WTC11 (cell line): ENCODE data around the gene ROR2. TPM values are rescaled to one million over a fixed set of nuclear protein-coding genes. Genes with fewer than 3 reads are reported as not detected.

Source experiments
- ATAC-seq: fragments of 200-7000 bp; cut with Tn5 transposase; 2 replicates; pipeline ENCODE4 v1.10.0; 2021; ENCODE audit warnings: mild to moderate bottlenecking, moderate library complexity
- CTCF ChIA-PET: fragments of 300-600 bp; sonication (Branson Sonifier 250); formaldehyde crosslinking; loops from one replicate; lab custom pipeline; 2021; ENCODE audit warnings: antibody characterized with exemption; lab: Charles Lee
- POLR2A ChIA-PET: fragments of 350-600 bp; sonication (Branson Sonifier 250); formaldehyde crosslinking; loops from one replicate; lab custom pipeline; 2021; ENCODE audit warnings: antibody characterized with exemption; lab: Charles Lee
- DNase-seq: peaks from one replicate; pipeline ENCODE4 v3.0.0; 2021; ENCODE audit warnings: low spot score
- H3K27ac Mint-ChIP-seq: 2 replicates; pipeline ENCODE4 v1.8.0; 2021; ENCODE audit warnings: mixed read lengths
- H3K27me3 Mint-ChIP-seq: 2 replicates; pipeline ENCODE4 v1.8.0; 2021; ENCODE audit warnings: low read depth, mild to moderate bottlenecking, moderate library complexity, mixed read lengths
- H3K36me3 Mint-ChIP-seq: 2 replicates; pipeline ENCODE4 v1.8.0; 2021; ENCODE audit warnings: mixed read lengths
- H3K4me1 Mint-ChIP-seq: 2 replicates; pipeline ENCODE4 v1.8.0; 2022; ENCODE audit warnings: mixed read lengths
- H3K4me3 Mint-ChIP-seq: 2 replicates; pipeline ENCODE4 v1.8.0; 2021; ENCODE audit warnings: mild to moderate bottlenecking, moderate library complexity, mixed read lengths
- H3K9me3 Mint-ChIP-seq: 2 replicates; pipeline ENCODE4 v1.8.0; 2021; ENCODE audit warnings: mixed read lengths
- CBFB ChIP-seq: sonication (generic); formaldehyde crosslinking; IDR thresholded peaks from 2 replicates; pipeline ENCODE4 v1.8.1; 2022; ENCODE audit warnings: mild to moderate bottlenecking, low read depth, missing genetic modification reagents
- FOXK1 ChIP-seq: sonication (generic); formaldehyde crosslinking; IDR thresholded peaks from 2 replicates; pipeline ENCODE4 v1.8.0; 2022; ENCODE audit warnings: mild to moderate bottlenecking, moderate library complexity, missing genetic modification reagents
- FOXP1 ChIP-seq: sonication (generic); formaldehyde crosslinking; IDR thresholded peaks from 2 replicates; pipeline ENCODE4 v1.8.0; 2022; ENCODE audit warnings: missing genetic modification reagents, mild to moderate bottlenecking, moderate library complexity, borderline replicate concordance
- GABPB1 ChIP-seq: sonication (generic); formaldehyde crosslinking; IDR thresholded peaks from 2 replicates; pipeline ENCODE4 v1.8.1; 2023; ENCODE audit warnings: mild to moderate bottlenecking, missing genetic modification reagents
- NR1H2 ChIP-seq: sonication (generic); formaldehyde crosslinking; IDR thresholded peaks from 2 replicates; pipeline ENCODE4 v1.9.0; 2021; ENCODE audit warnings: mild to moderate bottlenecking, moderate library complexity, missing genetic modification reagents
- total RNA-seq: library from RNA; stranded (reverse); gene quantifications from 3 replicates; pipeline ENCODE4 v1.2.3, GENCODE V29; 2021
- TF ChIP-seq, protein P1 (sequence below): fragments of 250-450 bp; sonication (Bioruptor Pico); IDR thresholded peaks from 2 replicates; pipeline ENCODE4 v1.8.0; 2021; ENCODE audit warnings: mild to moderate bottlenecking
- TF ChIP-seq, protein P2 (sequence below): sonication (generic); formaldehyde crosslinking; IDR thresholded peaks from 2 replicates; pipeline ENCODE4 v1.8.1; 2023; ENCODE audit warnings: mild to moderate bottlenecking, missing genetic modification reagents, borderline replicate concordance
- TF ChIP-seq, protein P3 (sequence below): fragments of 250-450 bp; sonication (Bioruptor Pico); IDR thresholded peaks from 2 replicates; pipeline ENCODE4 v1.9.0; 2021; ENCODE audit warnings: mild to moderate bottlenecking, borderline replicate concordance

ROR2 gene
- total RNA-seq, 1 experiment from 2014 or later: 19.8 TPM

DNA sequence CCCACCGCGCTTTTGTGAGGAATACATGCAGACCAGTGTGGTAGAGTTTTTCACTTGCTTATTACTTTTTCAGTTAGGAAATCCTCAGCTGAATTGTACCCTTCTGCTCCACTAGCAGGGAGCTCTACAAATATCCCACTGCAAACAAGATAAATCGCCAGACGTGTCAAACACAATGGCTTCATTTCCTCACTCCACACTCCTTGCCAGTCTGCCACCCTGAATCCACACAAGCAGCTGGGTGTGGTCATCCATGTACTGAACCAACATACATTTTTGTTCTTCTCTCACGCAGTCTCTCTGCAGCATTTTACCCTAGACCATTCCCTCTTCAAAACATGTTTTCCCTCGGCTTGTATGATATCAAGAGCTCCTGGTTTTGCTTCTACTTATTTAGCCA lies 3.7 kb upstream of the ROR2 start (continued):
- TF ChIP-seq, protein P1, sequence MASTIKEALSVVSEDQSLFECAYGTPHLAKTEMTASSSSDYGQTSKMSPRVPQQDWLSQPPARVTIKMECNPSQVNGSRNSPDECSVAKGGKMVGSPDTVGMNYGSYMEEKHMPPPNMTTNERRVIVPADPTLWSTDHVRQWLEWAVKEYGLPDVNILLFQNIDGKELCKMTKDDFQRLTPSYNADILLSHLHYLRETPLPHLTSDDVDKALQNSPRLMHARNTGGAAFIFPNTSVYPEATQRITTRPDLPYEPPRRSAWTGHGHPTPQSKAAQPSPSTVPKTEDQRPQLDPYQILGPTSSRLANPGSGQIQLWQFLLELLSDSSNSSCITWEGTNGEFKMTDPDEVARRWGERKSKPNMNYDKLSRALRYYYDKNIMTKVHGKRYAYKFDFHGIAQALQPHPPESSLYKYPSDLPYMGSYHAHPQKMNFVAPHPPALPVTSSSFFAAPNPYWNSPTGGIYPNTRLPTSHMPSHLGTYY (CRISPR knock-in tag): no peak
- TF ChIP-seq CBFB (CRISPR knock-in tag): no peak
- TF ChIP-seq, protein P2, sequence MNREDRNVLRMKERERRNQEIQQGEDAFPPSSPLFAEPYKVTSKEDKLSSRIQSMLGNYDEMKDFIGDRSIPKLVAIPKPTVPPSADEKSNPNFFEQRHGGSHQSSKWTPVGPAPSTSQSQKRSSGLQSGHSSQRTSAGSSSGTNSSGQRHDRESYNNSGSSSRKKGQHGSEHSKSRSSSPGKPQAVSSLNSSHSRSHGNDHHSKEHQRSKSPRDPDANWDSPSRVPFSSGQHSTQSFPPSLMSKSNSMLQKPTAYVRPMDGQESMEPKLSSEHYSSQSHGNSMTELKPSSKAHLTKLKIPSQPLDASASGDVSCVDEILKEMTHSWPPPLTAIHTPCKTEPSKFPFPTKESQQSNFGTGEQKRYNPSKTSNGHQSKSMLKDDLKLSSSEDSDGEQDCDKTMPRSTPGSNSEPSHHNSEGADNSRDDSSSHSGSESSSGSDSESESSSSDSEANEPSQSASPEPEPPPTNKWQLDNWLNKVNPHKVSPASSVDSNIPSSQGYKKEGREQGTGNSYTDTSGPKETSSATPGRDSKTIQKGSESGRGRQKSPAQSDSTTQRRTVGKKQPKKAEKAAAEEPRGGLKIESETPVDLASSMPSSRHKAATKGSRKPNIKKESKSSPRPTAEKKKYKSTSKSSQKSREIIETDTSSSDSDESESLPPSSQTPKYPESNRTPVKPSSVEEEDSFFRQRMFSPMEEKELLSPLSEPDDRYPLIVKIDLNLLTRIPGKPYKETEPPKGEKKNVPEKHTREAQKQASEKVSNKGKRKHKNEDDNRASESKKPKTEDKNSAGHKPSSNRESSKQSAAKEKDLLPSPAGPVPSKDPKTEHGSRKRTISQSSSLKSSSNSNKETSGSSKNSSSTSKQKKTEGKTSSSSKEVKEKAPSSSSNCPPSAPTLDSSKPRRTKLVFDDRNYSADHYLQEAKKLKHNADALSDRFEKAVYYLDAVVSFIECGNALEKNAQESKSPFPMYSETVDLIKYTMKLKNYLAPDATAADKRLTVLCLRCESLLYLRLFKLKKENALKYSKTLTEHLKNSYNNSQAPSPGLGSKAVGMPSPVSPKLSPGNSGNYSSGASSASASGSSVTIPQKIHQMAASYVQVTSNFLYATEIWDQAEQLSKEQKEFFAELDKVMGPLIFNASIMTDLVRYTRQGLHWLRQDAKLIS: no peak
- no peak for TF ChIP-seq NR1H2 (CRISPR knock-in tag)

DNA sequence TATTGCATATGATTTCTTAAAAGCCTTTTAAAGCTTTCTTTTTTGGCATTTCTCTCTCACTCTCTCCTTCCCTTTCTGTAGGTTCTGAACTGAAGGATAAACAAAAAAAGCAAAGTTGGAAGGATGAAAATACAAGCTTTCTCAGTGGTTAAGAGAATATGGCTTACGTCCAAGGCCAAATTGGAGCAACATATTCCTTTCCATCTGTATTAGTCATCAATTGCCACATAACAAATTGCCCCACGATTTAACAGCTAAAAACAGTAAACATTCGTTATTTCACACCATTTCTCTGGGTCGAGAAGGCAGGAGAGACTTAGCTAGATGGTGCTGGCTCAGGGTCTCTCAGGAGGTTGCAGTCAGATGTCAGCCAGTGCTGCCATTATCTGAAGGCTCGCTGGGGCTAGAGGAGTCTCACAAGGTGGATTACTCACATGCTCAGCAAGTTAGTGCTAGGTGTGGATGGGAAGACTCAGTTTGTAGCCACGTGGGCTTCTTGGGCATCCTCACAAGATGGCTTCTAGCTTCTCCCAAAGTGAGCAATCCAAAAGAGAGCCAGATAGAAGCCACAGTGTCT lies 2.0 kb upstream of the ROR2 start:
- POLR2A ChIA-PET: no interaction called here
- H3K36me3 Mint-ChIP-seq: no peaks in the 10 kb centered on the region
- peaks cover 37% of the 10 kb centered on the region for H3K27me3 Mint-ChIP-seq
- CTCF ChIA-PET: interaction anchor here (1.7 to 4.9 kb wide), 5 partner anchors 14 to 194 kb away, joined by 5 to 40 read pairs (median 14); no protein-coding TSS in a partner anchor
- peaks cover 20% of the 10 kb centered on the region for H3K4me1 Mint-ChIP-seq
- ATAC-seq: no peak
- no peak overlapping the region for H3K4me3 Mint-ChIP-seq
- no peaks in the 10 kb centered on the region for H3K9me3 Mint-ChIP-seq
- H3K27ac Mint-ChIP-seq: no peak overlapping the region
- TF ChIP-seq, protein P3, sequence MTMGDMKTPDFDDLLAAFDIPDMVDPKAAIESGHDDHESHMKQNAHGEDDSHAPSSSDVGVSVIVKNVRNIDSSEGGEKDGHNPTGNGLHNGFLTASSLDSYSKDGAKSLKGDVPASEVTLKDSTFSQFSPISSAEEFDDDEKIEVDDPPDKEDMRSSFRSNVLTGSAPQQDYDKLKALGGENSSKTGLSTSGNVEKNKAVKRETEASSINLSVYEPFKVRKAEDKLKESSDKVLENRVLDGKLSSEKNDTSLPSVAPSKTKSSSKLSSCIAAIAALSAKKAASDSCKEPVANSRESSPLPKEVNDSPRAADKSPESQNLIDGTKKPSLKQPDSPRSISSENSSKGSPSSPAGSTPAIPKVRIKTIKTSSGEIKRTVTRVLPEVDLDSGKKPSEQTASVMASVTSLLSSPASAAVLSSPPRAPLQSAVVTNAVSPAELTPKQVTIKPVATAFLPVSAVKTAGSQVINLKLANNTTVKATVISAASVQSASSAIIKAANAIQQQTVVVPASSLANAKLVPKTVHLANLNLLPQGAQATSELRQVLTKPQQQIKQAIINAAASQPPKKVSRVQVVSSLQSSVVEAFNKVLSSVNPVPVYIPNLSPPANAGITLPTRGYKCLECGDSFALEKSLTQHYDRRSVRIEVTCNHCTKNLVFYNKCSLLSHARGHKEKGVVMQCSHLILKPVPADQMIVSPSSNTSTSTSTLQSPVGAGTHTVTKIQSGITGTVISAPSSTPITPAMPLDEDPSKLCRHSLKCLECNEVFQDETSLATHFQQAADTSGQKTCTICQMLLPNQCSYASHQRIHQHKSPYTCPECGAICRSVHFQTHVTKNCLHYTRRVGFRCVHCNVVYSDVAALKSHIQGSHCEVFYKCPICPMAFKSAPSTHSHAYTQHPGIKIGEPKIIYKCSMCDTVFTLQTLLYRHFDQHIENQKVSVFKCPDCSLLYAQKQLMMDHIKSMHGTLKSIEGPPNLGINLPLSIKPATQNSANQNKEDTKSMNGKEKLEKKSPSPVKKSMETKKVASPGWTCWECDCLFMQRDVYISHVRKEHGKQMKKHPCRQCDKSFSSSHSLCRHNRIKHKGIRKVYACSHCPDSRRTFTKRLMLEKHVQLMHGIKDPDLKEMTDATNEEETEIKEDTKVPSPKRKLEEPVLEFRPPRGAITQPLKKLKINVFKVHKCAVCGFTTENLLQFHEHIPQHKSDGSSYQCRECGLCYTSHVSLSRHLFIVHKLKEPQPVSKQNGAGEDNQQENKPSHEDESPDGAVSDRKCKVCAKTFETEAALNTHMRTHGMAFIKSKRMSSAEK (CRISPR knock-in tag): no peak
- TF ChIP-seq GABPB1: no peak
- no peak for DNase-seq

DNA sequence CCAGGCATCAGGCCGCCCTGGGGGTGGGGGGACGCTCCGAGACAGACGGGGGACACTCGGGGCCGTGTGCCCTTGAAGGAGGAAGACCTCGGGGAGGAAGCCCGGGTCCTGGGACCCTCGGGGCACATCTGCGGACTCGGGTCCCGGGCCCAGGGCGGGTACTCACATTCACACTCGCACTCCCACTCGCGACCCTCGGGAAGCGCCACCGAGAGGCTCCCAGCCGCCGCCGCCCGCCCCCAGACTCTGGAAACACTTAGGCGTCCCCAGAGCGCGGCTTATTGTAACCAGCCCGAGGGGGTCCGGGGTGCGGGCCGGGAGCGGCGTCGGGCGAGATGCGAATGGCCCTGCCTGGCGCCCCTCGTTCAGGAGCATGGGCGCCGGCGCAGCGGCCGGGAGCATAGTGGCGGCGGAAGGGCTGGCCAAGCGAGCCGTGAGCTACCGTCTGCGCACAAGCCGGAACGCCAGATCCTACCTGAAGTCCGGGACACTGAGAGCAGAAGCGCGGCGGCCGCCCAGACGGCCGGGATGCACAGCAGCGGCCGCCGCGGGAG lies 559 bp downstream of the ROR2 start:
- CTCF ChIA-PET: interaction anchor here (0.6 to 3.5 kb wide), 30 partner anchors 10 to 459 kb away, joined by 3 to 51 read pairs (median 6); no protein-coding TSS in a partner anchor
- Mint-ChIP-seq H3K27me3 (peaks cover 45% of the 10 kb centered on the region), H3K9me3 (no peaks in the 10 kb centered on the region), H3K36me3 (no peaks in the 10 kb centered on the region), H3K4me3 (peak overlapping the region; percentile 89), H3K27ac (no peak overlapping the region), H3K4me1 (peaks cover 42% of the 10 kb centered on the region)
- ATAC-seq (peak; percentile 14), DNase-seq (peak; percentile 49)
- TF ChIP-seq FOXK1 (CRISPR knock-in tag): peak; percentile 8; the same call in 1 of the 2 replicates
- no peak for TF ChIP-seq FOXP1 (CRISPR knock-in tag)
- POLR2A ChIA-PET: interaction anchor here (1.1 kb wide), 1 partner anchor 49 kb away, joined by 4 read pairs; no protein-coding TSS in a partner anchor
